GM19043 (cell line): ENCODE results near the gene PLEKHF1.
A peak's percentile ranks its signal among the peaks of the same experiment; 100 is the strongest.
"Not testable (repeated sequence)": the region's sequence is repeated elsewhere in the genome, so short reads cannot be mapped to it uniquely, and the experiment has no call there.

Experiments
- ATAC-seq: cut with Tn5 transposase; IDR thresholded peaks from one replicate; pipeline ENCODE4 v1.9.1; 2021; ENCODE audit warnings: low read depth; ENCODE audit not compliant: unreplicated experiment

Gene PLEKHF1

GRCh38 chr19:29663861-29664752, 1.2 kb upstream of the PLEKHF1 start:
- no peak for ATAC-seq

GRCh38 chr19:29664753-29665214, 477 bp upstream of the PLEKHF1 start:
- no peak for ATAC-seq

- no peak for ATAC-seq
These were observed 741 bp downstream of the PLEKHF1 start for GRCh38 chr19:29665826-29666577.

- no peak for ATAC-seq
These were observed 1.5 kb downstream of the PLEKHF1 start for GRCh38 chr19:29666578-29667386.

- no peak for ATAC-seq
These were observed 2.1 kb downstream of the PLEKHF1 start for GRCh38 chr19:29667387-29667783.

- no peak for ATAC-seq
These were observed 2.7 kb downstream of the PLEKHF1 start for GRCh38 chr19:29667901-29668341.

- no peak for ATAC-seq
These were observed 3.7 kb downstream of the PLEKHF1 start for GRCh38 chr19:29668746-29669609.

GRCh38 chr19:29670255-29670654, 5.0 kb downstream of the PLEKHF1 start:
- ATAC-seq = no peak

- ATAC-seq = not testable (repeated sequence)
These were observed 5.7 kb downstream of the PLEKHF1 start for GRCh38 chr19:29671026-29671392.

GRCh38 chr19:29671393-29672160, 6.3 kb downstream of the PLEKHF1 start:
- peak; percentile 70 for ATAC-seq

- no peak for ATAC-seq
These were observed 7.2 kb downstream of the PLEKHF1 start for GRCh38 chr19:29672319-29672932.

GRCh38 chr19:29672933-29673336, 7.7 kb downstream of the PLEKHF1 start:
- no peak for ATAC-seq

GRCh38 chr19:29673451-29674371, 8.4 kb downstream of the PLEKHF1 start:
- ATAC-seq = no peak

- ATAC-seq = no peak
These were observed 9.3 kb downstream of the PLEKHF1 start for GRCh38 chr19:29674374-29675119.

- ATAC-seq = no peak
These were observed 9.9 kb downstream of the PLEKHF1 start for GRCh38 chr19:29675120-29675649.

GRCh38 chr19:29675650-29676186, 10.5 kb downstream of the PLEKHF1 start:
- no peak for ATAC-seq
